Fibroblast of peridontal ligament (primary cell): ENCODE results near the gene TEX54.
A peak's percentile ranks its signal among the peaks of the same experiment; 100 is the strongest.
"Not testable (repeated sequence)": the region's sequence is repeated elsewhere in the genome, so short reads cannot be mapped to it uniquely, and the experiment has no call there.

Experiments used
- DNase-seq: peaks from one replicate; pipeline ENCODE4 v3.0.0-alpha.2; 2010; ENCODE audit errors: extremely low read depth

Gene TEX54

GRCh38 chr11:62832336-62833234 is at the start of gene TEX54:
Gene TEX54, minus strand, starts transcription at chr11:62832841.
- no peak for DNase-seq

GRCh38 chr11:62882431-62882749 is 49.7 kb upstream of the TEX54 start:
- DNase-seq, result no peak

DNA sequence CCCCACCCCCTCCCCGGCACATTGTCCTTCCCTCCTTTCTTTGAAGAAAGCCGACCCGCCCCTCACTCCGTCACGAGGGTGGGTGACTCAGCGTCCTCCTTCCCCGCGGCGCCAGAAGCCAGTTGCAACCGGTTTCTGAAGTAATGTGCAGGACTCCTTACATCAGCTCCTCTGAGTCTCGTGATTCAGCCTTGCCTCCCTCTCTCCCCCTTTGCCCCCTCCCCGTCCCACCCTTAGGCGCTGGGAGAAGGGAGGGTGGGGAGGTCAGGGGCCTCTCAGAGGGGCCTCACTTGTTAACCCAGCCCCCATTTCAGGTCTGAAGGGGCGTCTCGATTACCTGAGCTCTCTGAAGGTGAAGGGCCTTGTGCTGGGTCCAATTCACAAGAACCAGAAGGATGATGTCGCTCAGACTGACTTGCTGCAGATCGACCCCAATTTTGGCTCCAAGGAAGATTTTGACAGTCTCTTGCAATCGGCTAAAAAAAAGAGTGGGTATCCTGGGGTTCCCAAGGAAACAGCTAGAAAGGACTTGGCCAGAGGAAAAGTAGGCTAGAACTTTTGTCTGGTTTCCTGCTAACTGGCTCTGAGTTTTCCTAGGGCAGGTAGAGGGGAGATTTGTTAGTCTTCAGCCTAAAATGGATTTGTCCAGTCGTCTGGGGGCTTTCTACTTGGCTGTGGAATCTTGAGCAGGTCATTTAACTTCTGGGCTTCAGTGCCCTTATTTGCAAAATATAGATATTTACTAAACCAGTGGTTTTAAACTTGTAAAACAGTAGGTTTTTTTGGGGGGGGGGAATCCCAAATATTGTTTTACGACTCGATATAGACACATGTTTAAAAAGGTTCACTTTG is 49.2 kb upstream of the TEX54 start:
- peak; percentile 97 for DNase-seq

DNA sequence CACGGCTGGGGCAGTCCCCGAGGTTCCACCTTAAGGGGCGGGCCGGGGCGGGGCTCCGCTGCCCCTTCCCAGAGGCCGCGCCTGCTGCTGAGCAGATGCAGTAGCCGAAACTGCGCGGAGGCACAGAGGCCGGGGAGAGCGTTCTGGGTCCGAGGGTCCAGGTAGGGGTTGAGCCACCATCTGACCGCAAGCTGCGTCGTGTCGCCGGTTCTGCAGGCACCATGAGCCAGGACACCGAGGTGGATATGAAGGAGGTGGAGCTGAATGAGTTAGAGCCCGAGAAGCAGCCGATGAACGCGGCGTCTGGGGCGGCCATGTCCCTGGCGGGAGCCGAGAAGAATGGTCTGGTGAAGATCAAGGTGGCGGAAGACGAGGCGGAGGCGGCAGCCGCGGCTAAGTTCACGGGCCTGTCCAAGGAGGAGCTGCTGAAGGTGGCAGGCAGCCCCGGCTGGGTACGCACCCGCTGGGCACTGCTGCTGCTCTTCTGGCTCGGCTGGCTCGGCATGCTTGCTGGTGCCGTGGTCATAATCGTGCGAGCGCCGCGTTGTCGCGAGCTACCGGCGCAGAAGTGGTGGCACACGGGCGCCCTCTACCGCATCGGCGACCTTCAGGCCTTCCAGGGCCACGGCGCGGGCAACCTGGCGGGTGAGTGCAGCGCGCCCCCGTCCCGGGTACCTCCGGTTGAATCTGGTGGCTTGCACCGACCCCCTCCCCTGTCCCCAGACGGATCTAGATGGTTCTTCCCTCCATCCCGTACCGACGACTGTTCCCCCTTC is 48.4 kb upstream of the TEX54 start, which contains the start of gene SLC3A2:
Gene SLC3A2, plus strand, starts transcription at position 94 of the 776 bp plus-strand sequence. Its CDS starts 128 bp downstream, at position 222.
- DNase-seq, result peak; percentile 81

DNA sequence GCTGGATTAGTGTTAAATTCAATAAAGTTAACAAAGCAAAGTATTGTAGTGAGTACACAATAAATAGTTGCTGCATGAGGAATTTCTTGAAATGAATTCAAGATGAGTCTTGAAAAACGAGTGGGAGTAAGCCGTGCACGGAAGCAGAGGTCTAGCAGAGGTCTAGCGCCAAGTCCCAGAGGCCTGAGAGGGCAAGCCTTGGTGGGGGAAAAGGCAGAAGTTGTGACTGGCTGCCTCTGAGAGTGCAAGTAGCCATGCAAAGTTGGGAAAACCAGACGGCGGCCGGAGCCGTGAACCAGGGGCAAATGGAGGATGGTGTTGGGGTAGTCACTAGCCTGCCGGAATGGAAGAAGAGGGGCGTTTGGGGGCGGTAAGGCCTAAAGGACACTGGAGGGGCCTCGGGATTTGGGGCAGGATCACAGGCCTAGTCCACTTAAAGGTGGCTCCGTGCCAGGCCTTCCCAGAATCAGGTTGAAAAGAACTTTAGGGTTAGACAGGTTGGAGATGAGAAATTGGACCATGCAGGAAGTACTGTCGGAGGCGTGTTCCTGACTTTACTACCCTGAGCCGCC is 47.7 kb upstream of the TEX54 start:
- DNase-seq, result peak; percentile 85

GRCh38 chr11:62879235-62879978 is 46.8 kb upstream of the TEX54 start:
- DNase-seq, result peak; percentile 49

DNA sequence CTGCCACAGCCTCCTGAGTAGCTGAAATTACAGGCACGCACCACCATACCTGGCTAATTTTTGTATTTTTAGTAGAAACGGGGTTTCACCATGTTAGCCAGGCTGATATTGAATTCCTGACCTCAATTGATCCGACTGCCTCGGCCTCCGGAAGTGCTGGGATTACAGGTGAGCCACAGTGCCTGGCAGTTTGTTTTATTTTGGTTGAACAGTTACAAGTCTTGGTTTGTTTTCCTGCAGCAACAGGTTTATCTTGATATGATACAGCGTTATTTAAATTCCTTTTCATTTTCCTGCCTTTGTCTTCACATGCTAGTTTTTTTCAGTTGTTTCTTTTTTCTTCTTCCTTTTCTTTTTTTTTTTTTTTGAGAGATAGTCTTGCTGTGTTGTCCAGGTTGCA is 44.1 kb upstream of the TEX54 start:
- no peak for DNase-seq

DNA sequence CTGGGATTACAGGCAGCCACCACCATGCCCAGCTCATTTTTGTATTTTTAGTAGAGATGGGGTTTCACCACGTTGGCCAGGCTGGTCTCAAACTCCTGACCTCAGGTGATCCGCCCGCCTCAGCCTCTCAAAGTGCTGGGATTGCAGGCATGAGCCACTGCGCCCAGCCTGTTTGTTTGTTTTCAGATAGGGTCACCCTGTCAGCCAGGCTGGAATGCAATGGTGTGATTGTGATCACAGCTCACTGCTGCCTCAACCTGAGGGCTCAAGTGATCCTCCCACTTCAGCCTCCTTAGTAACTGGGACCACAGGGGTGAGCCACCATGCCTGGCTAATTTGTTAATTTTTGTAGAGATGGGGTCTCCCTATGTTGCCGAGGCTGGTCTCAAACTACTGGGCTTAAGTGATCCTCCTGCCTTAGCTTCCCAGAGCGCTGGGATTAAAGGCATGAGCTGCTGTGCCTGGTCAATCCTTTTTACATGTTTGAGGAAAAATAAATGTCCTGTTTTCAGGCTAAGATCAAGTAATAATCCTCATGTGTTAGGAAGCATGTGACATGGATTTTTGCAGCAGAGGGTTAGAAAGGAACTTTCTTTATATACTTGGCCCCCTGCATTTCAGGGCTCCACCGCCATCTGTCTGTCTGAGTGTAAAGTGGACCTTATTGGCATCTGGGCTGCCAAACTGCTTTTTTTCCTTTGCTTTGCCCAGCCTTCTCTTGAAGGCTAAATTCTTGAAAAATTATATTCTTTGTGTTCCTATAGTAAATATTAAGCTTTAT is 43.2 kb upstream of the TEX54 start:
- DNase-seq, result no peak

- no peak for DNase-seq
Measured at GRCh38 chr11:62874851-62875250, 42.2 kb upstream of the TEX54 start.

DNA sequence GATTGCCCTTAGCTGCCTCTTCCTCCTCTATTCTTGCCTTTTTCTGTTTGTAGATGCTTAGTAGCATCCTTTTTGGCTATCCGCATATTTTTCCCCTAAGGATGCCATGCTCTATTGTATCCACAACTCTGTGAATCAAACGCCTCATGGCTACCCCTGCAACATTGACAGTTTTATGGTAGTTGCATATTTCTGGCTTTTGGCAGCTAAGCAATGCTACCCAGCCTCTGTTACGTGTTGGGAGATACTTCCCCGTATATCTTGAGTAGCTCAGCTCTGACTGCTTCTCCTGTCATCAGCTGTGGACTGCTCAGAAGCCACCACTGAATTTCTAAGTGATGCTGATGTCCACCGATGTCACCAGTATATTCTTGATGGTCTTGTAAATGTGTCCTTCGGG is 33.0 kb upstream of the TEX54 start:
- DNase-seq, result no peak

- DNase-seq, result no peak
Measured at GRCh38 chr11:62863687-62864335, 31.2 kb upstream of the TEX54 start.

DNA sequence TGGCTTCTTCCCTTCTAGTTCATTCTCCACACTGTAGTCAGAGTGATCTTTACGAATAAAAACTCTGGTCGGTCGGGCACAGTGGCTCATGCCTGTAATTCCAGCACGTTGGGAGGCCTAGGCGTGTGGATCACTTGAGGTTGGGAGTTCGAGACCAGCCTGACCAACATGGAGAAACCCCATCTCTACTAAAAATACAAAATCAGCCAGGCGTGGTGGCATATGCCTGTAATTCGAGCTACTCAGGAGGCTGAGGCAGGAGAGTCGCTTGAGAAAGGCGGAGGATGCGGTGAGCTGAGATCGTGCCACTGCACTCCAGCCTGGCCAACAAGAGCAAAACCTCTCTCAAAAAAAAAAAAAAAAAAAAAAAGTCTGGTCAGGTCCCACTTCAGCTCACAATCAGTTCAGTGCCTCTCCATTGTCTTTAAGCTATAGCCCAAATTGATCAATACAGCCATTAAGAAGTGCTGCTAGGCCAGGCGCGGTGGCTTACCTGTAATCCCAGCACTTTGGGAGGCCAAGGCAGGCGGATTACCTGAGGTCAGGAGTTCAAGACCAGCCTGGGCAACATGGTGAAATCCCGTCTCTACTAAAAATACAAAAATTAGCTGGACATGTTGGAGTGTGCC is 29.0 kb upstream of the TEX54 start:
- not testable (repeated sequence) for DNase-seq

GRCh38 chr11:62860835-62861563 is 28.4 kb upstream of the TEX54 start:
- no peak for DNase-seq

DNA sequence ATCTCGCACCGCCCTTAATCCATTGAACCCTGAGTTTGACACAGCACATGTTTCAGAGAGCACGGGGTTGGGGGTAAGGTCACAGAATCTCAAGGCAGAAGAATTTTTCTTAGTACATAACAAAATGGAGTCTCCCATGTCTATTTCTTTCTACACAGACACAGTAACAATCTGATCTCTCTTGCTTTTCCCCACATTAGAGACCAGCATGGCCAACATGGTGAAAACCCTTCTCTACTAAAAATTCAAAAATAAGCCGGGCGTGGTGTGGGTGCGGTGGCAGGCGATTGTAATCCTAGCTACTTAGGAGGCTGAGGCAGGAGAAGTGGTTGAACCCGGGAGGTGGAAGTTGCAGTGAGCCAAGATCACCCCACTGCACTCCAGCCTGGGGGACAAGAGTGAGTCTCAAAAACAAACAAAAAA is 26.7 kb upstream of the TEX54 start:
- not testable (repeated sequence) for DNase-seq

GRCh38 chr11:62858201-62858600 is 25.6 kb upstream of the TEX54 start:
- no peak for DNase-seq

DNA sequence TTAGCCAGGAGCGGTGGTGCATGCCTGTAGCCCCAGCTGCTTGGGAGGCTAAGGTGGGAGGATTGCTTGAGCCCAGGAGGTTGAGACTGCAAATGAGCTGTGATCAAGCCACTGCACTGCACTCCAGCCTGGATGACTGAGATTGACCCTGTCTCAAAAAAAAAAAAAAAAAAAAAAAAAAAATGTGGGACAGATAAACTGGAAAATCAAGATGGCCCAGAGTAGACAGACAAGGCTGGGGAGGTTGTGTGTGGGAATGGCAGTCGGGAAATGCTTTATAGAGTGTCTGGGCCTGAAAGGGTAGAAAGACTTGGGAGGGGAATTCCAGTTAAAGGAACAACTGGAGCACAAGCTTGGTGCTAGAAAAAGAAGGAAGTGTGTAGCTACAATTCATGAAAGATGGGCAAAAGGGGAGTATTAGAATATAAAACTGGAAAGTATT is 24.9 kb upstream of the TEX54 start:
- no peak for DNase-seq

DNA sequence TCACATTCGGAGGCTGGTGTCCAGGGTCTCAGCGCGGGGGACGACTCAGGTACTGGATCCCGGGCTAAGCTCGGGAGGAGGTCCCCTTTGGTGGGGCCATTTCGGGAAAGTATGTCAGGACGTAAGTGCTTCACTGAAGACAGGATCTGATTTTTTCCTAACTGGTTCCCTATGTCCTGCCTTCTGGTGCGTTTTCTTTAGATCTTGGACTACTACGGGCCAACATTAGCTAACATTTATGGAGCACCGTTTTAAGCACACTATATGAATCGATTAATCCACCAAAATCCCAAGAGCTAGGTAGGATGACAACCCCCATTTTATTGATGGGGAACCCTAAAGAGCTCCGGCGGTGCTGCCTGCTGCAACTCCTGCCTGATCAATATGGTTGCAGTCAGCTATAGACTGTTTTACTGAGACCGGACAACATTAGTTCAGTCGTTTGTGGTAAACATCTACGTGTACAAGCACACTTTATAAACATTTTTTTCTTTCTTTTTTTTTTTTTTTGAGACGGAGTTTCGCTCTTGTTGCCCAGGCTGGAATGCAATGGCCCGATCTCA is 23.8 kb upstream of the TEX54 start:
- DNase-seq, result no peak
